ENCODE measurements around the gene SIGLEC11.

- no peak for TF ChIP-seq BHLHE40 (IDR thresholded peaks at IDR 0.05; ENCODE audit: low read length)
- TF ChIP-seq ZBTB7A (CRISPR knock-in tag; IDR thresholded peaks at IDR 0.05), result no peak
- TF ChIP-seq CEBPB (IDR thresholded peaks at IDR 0.05; ENCODE audit: borderline replicate concordance, low read depth, low read length), result no peak
- no peak for TF ChIP-seq SMC3 (IDR thresholded peaks at IDR 0.05; ENCODE audit: low read length)
Observed at GRCh38 chr19:49988007-49988406, 27.0 kb upstream of the SIGLEC11 start.
